ENCODE results near the gene PRMT9. TPM values are rescaled to one million over a fixed set of nuclear protein-coding genes. Genes with fewer than 3 reads are reported as not detected.

Gene PRMT9
- total and polyA plus RNA-seq, 9 of the 15 experiments (the other 6 are each of a cell fraction or from before 2014, with no cell fraction given): 3.5 to 15.6 (median 7.2) TPM

DNA sequence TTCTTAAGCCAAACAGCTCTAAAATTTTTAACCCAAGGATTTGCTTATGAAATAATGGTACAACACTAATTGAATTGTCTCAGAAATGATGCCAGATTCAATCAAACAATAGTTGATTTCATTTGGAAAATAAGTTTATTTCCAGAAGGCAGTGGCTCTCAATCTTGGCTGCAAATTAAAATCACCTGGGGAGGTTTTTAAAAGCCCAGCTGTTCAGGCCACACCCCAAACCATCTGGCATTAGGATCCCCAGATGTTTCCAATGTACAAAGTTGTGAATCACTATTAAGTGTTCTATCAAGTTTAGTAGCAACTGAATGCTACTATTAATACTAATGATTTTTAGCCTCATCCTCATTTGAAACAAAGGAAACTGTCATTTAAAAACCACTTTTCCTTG, 44.6 kb downstream of the PRMT9 start:
- Histone ChIP-seq H2AFZ (ENCODE audit: low read depth, low read length) (no peak overlapping the region), H3K4me2 (ENCODE audit: insufficient read depth, low read length) (no peak overlapping the region), H3K27ac (ENCODE audit: extremely low read depth, low read depth, low read length) (no peak overlapping the region), H3K9ac (ENCODE audit: insufficient read depth in 1 of 2, low read depth in 2 of 2, low read length in 2 of 2) (no peak overlapping the region), H3K4me3 (no peak overlapping the region), H3K9me1 (ENCODE audit: control insufficient read depth, insufficient read depth, low read length) (no peaks in the 10 kb centered on the region), H4K20me1 (replicated peaks; ENCODE audit: control insufficient read depth, insufficient read depth, low read length) (no peaks in the 10 kb centered on the region), H3K36me3 (ENCODE audit: control insufficient read depth, insufficient read depth, low read length) (peaks cover 48% of the 10 kb centered on the region), H3K79me2 (ENCODE audit: control insufficient read depth, insufficient read depth, low read length) (peaks cover 7% of the 10 kb centered on the region; the same call in 2 of the 3 replicates), H3K4me1 (replicated peaks in 1 of 2; ENCODE audit: control insufficient read depth in 2 of 2, insufficient read depth in 2 of 2, low read length in 2 of 2) (no peaks in the 10 kb centered on the region), H3K27me3 (ENCODE audit: control insufficient read depth in 2 of 2, insufficient read depth in 2 of 2, low read length in 2 of 2) (no peaks in the 10 kb centered on the region), H3K9me3 (replicated peaks; ENCODE audit: control insufficient read depth, insufficient read depth, low read depth, low read length) (no peaks in the 10 kb centered on the region)
- DNase-seq (ENCODE audit: extremely low read depth in 1 of 4, low spot score in 3 of 4): no peak
- FAIRE-seq: no peak
- intact Hi-C loops (cut with micrococcal nuclease) (no loop called here), in situ Hi-C loops (cut with MboI) (no loop called here)
- ChIA-PET CTCF (ENCODE audit: low intra/inter-chr PET ratio) (no interaction called here), POLR2A (no interaction called here)
- no peak for ATAC-seq
- TF ChIP-seq ZBTB40 (IDR thresholded peaks at IDR 0.05): no peak
- no peak for TF ChIP-seq ZBTB40 (CRISPR knock-in tag; IDR thresholded peaks at IDR 0.05)
- no peak for TF ChIP-seq NFE2L1 (tag; IDR thresholded peaks at IDR 0.05; ENCODE audit: borderline replicate concordance, low read depth)
- TF ChIP-seq, protein P1, sequence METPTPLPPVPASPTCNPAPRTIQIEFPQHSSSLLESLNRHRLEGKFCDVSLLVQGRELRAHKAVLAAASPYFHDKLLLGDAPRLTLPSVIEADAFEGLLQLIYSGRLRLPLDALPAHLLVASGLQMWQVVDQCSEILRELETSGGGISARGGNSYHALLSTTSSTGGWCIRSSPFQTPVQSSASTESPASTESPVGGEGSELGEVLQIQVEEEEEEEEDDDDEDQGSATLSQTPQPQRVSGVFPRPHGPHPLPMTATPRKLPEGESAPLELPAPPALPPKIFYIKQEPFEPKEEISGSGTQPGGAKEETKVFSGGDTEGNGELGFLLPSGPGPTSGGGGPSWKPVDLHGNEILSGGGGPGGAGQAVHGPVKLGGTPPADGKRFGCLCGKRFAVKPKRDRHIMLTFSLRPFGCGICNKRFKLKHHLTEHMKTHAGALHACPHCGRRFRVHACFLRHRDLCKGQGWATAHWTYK (CRISPR knock-in tag; IDR thresholded peaks at IDR 0.05): no peak
- TF ChIP-seq TSHZ1 (CRISPR knock-in tag; IDR thresholded peaks at IDR 0.05): no peak
- no TSS peak for BruUV-seq (replicated peaks)

All from K562 (cell line).